HT1080 (cell line): ENCODE measurements around the gene ZNF778. TPM values are rescaled to one million over a fixed set of nuclear protein-coding genes. Genes with fewer than 3 reads are reported as not detected.

Experiments
- DNase-seq: peaks from one replicate; pipeline ENCODE4 v3.0.0-alpha.2; 2015; ENCODE audit warnings: low read depth
- total RNA-seq: library from RNA; depleted of rRNA; stranded (reverse); fragments of >200 nt; shearing (Covaris generic); gene quantifications from 2 replicates; pipeline ENCODE4 v1.2.3, GENCODE V29; 2014

The ZNF778 gene
- total RNA-seq, 1 experiment from 2014 or later: 23.8 TPM

- DNase-seq: no peak
Observed at GRCh38 chr16:89193576-89194293, 23.8 kb upstream of the ZNF778 start.

GRCh38 chr16:89194340-89195311 is 22.9 kb upstream of the ZNF778 start:
- DNase-seq: no peak

GRCh38 chr16:89195521-89196171 is 21.9 kb upstream of the ZNF778 start:
- no peak for DNase-seq

GRCh38 chr16:89197033-89197632 is 20.4 kb upstream of the ZNF778 start:
- DNase-seq: no peak

GRCh38 chr16:89197633-89198416 is 19.7 kb upstream of the ZNF778 start:
- DNase-seq: no peak

GRCh38 chr16:89198417-89199240 is 18.9 kb upstream of the ZNF778 start:
- DNase-seq: no peak

GRCh38 chr16:89199241-89200123 is 18.0 kb upstream of the ZNF778 start:
- DNase-seq: no peak

- DNase-seq: no peak
Observed at GRCh38 chr16:89200124-89200849, 17.2 kb upstream of the ZNF778 start, which contains the start of gene SLC22A31. TSS of gene SLC22A31 (minus strand) at chr16:89200537. CDS start at chr16:89200501, 36 bp downstream.

- no peak for DNase-seq
Observed at GRCh38 chr16:89200850-89201411, 16.6 kb upstream of the ZNF778 start.

- DNase-seq: no peak
Observed at GRCh38 chr16:89201439-89202377, 15.8 kb upstream of the ZNF778 start.

- no peak for DNase-seq
Observed at GRCh38 chr16:89202422-89203215, 14.9 kb upstream of the ZNF778 start.

GRCh38 chr16:89207993-89208392 is 9.5 kb upstream of the ZNF778 start:
- DNase-seq: no peak

- DNase-seq: no peak
Observed at GRCh38 chr16:89209522-89210044, 7.9 kb upstream of the ZNF778 start.

GRCh38 chr16:89210165-89210903 is 7.2 kb upstream of the ZNF778 start:
- DNase-seq: no peak
